HT1080 (cell line): Measurements from ENCODE around the gene LYPLAL1. TPM values are rescaled to one million over a fixed set of nuclear protein-coding genes. Genes with fewer than 3 reads are reported as not detected.
A peak's percentile ranks its signal among the peaks of the same experiment; 100 is the strongest.

Experiments
- DNase-seq: peaks from one replicate; pipeline ENCODE4 v3.0.0-alpha.2; 2015; ENCODE audit warnings: low read depth
- polyA plus RNA-seq, 2 experiments: library from polyadenylated mRNA; depleted of rRNA; stranded (reverse); fragments of >200 nt; gene quantifications; 2 replicates each; pipeline ENCODE4 v1.2.3, GENCODE V29; 2015
- total RNA-seq: library from RNA; depleted of rRNA; stranded (reverse); fragments of >200 nt; shearing (Covaris generic); gene quantifications from 2 replicates; pipeline ENCODE4 v1.2.3, GENCODE V29; 2014; rRNA removed

The LYPLAL1 gene
- 23.2 and 28.2 TPM in 2 replicates for total RNA-seq
- 14.6 and 18.8 TPM in 2 replicates for polyA plus RNA-seq (2015; cell fraction: cytosol; rRNA removed)
- 31.3 and 31.8 TPM in 2 replicates for polyA plus RNA-seq (2015; cell fraction: nucleus; rRNA removed)

- peak; percentile 87 for DNase-seq
Observed at GRCh38 chr1:219173758-219174459, at the start of gene LYPLAL1. Gene LYPLAL1, plus strand, starts transcription at chr1:219173878. Its CDS starts 13 bp downstream, at chr1:219173891.

DNA sequence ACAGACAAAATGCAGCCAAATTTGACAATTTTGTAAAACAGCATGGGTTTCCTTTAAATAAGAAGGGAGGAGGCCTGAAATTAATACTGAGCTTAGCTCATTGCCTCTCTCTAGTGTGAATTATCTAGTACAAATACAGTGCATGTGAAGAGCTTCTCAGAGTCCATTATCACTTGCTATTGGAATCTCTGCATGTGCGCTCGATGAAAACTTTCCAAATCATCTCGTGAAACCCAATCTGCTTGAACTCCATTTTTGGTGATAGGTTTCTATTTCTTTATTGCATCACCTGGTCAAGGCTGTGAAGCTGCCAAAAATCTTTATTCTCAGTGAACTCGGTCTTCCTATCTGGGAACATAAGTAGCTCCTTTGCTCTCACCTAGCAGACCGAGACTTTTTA is 49.5 kb upstream of the LYPLAL1 start:
- no peak for DNase-seq

DNA sequence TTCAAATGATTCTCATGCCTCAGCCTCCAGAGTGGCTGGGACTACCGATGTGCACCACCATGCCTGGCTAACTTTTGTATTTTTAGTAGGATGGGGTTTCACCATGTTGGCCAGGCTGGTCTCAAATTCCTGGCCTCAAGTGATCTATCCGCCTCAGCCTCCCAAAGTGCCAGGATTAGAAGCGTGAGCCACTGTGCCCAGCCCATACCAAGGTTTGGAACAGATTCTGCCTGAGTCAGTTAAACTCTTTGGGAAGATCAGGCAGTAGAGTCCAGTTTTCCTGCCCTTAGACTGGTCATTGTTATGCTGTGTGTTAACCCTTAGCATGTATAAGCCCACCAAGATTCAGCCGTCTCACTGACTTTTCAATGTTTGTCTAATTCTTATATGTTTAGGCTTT is 48.3 kb upstream of the LYPLAL1 start:
- DNase-seq = no peak

GRCh38 chr1:219126377-219126776 is 47.3 kb upstream of the LYPLAL1 start:
- no peak for DNase-seq

- DNase-seq = peak; percentile 53
Observed at GRCh38 chr1:219128957-219129356, 44.7 kb upstream of the LYPLAL1 start.

DNA sequence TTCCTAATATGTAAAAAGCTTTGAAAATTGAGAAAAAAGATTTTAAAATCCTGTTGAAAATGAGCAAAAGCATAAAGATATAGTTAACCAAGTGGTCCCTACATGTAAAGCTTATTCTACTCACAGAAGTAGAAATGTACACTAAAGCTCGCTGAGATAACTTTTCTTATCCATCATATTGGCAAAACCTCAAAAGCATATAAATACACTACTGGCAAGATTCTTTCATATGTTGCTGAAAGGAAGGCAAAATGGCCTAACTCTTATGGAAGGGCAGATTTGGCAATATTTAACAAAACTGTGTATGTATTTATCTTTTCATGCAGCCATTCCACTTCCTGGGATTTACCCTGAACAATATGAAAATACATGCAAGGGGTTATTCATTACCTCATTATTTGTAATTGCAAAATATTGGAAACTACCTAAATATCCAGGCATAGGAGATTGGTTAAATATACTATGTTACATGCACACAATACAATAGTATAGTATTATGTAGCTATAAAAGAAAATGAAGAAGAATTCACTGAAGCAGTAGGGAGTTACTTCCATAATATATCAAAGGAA is 43.2 kb upstream of the LYPLAL1 start:
- no peak for DNase-seq

DNA sequence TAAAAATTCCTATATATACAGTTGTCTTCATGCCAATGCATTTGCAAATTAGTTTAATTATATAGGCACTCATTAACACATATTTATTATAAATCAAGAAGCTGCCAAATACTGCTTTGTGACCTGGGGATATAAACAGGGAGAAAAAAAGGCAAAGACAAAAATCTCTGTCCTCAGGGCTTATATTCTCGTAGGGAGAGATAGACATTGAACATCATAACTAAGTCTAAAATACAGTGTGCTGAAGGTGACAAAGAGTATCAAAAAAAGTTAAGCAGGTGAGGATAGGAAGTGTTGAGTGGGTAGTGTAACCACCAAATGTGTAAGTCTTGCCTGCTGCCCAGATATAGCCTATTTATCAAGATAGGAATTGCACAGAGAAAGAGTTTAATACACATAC is 40.7 kb upstream of the LYPLAL1 start:
- DNase-seq = no peak

GRCh38 chr1:219138747-219139146 is 34.9 kb upstream of the LYPLAL1 start:
- DNase-seq = no peak

GRCh38 chr1:219140303-219140877 is 33.3 kb upstream of the LYPLAL1 start:
- DNase-seq = no peak

- DNase-seq = peak; percentile 80
Observed at GRCh38 chr1:219143735-219144134, 29.9 kb upstream of the LYPLAL1 start.

GRCh38 chr1:219144658-219145315 is 28.9 kb upstream of the LYPLAL1 start:
- DNase-seq = no peak

GRCh38 chr1:219147571-219148019 is 26.1 kb upstream of the LYPLAL1 start:
- DNase-seq = no peak

GRCh38 chr1:219149009-219149577 is 24.6 kb upstream of the LYPLAL1 start:
- DNase-seq = no peak

DNA sequence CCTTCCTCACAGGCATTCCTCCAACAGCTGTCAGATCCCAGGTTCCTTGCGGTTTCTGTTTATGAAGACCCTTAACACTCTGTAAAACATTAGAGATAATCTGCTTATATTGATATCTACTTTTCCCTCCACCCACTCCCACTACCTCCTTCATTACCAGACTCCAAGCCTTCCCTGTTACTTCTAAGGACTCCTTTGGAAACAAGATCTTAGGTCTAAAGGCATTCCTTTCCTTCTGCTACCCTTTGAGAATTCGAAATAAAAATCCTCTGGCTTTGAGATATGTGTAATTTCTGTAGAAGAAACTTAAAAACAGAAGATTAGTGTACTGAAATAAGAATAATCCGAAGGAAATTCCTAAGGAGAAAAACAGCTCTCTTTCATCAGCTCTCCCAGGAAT is 23.7 kb upstream of the LYPLAL1 start:
- no peak for DNase-seq

DNA sequence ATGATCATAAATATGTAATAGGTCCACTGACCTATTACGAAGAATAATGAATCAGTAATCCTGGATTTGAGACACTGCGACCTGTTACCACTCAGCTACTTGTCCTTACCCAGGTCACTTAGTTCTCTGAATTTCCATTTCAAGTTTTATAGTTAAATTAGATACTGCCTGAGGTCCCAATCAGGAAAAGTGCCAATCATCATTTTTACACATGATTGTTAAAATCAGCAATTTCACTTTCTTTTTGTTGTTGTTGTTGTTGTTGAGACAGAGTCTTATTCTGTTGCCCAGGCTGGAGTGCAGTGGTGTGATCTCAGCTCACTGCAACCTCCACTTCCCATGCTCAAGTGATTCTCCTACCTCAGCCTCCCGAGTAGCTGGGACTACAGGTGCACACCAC is 22.8 kb upstream of the LYPLAL1 start:
- DNase-seq = no peak

GRCh38 chr1:219151467-219151866 is 22.2 kb upstream of the LYPLAL1 start:
- no peak for DNase-seq

DNA sequence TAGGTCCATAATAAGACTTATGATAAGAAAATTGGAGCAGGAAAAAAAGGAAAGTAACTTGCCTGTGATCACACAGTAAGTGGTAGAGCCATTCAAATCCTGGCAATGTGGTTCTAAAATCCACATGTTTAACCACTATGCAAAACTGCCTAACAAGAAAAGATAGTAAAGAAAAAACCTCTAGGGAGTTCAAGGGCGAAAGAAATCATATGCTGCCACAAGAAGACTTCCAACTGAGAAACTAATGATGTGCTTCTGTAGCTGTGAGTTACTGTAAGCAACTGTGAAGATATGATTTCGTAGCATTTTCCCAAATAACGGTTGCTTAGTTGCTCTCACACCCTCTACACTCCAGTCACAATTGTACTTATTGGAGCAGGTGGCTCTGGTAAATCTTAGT is 20.9 kb upstream of the LYPLAL1 start:
- no peak for DNase-seq

- no peak for DNase-seq
Observed at GRCh38 chr1:219153723-219154122, 20.0 kb upstream of the LYPLAL1 start.

DNA sequence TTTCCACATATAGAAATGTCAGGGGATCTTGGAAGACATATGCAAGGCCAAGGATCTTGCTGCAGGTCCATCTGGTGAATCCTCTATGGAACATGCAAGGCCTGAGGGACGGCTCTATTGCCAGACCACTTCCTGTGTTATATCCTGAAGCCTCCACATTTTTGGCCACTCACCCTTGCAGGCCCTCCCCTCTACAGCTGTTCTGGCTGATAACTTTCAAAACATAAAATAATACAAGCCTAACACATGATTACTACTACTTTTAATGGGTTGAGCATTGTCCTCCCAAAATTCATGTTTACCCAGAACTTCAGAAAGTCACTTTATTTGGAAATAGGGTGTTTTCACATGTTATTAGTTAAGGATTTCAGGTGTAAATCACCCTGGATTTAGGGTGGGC is 18.5 kb upstream of the LYPLAL1 start:
- DNase-seq = peak; percentile 17

DNA sequence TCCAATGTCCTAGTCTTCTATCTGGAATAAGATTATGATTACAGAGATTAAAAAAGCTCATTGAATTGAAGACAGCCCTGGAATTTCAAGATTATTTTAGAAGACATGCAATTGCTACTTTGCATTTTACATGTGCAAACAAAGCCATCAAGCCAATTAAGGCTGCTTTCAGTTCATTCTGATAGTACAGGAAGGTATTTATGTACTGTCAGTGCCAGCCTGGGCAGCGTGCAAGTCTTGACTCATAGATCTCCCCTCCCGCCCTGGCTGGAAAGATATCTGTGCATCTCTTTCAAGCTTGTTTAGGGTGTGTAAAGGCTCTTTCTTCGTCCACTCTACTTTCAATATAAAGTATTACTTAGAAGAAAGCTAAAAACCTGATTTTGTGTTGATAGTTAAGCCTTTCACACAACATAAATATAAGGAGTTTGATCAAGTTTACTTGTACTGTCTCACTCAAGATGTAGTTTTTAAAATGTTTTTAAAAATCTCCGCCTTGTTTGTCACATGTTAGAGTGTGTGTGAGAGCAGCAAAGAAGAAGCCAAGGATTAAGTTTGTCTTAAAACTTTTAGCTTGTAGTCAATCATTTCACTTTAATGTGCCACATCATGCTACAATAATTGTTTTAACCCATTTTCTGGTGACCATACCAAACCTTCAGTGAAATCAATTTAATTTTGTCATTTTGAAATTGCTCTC is 13.6 kb upstream of the LYPLAL1 start:
- DNase-seq = no peak

DNA sequence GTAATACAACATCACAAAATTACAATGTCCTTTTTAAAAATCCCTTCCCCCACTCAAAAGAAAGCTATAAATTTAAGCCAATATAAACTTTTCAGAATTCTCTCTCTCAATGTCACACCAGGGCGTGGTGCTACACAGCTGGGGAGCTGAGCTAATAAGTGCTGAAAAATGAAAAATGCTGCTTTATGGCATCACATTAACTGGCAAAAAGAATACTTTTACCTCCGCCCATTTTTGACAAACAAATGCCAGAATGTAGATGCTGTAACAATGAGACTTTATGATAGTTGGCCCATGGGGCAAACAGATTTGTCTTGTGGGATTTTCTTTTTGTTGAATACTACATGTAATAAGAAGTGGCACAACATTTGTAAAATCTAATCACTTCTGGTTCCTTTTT is 12.7 kb upstream of the LYPLAL1 start:
- DNase-seq = no peak
